Epithelial cell of proximal tubule (primary cell): ENCODE results near the gene SLC10A7. TPM values are rescaled to one million over a fixed set of nuclear protein-coding genes. Genes with fewer than 3 reads are reported as not detected.
"Not testable (repeated sequence)": the region's sequence is repeated elsewhere in the genome, so short reads cannot be mapped to it uniquely, and the experiment has no call there.

ENCODE experiments used
- DNase-seq: peaks from one replicate; pipeline ENCODE4 v3.0.0-alpha.2; 2011; ENCODE audit warnings: low read depth
- H3K4me3 ChIP-seq: 2 replicates; pipeline ENCODE4 v1.5.1; 2011; ENCODE audit warnings: low read depth, mild to moderate bottlenecking, low read length
- CTCF ChIP-seq: conservative IDR thresholded peaks from 2 replicates; pipeline ENCODE4 v1.5.1; 2012; ENCODE audit warnings: low read depth, mild to moderate bottlenecking, low read length
- total RNA-seq: library from RNA; depleted of rRNA; stranded (reverse); fragments of >200 nt; gene quantifications from 2 replicates; pipeline ENCODE4 v1.2.3, GENCODE V29; 2015

Gene SLC10A7
- total RNA-seq, 1 donor from 2014 or later: 3.8 TPM

GRCh38 chr4:146379744-146380143, 142.0 kb downstream of the SLC10A7 start:
- no peak for TF ChIP-seq CTCF
- DNase-seq: no peak
- H3K4me3 ChIP-seq: no peak overlapping the region

- no peak for TF ChIP-seq CTCF
- no peak for DNase-seq
- no peak overlapping the region for H3K4me3 ChIP-seq
Measured at GRCh38 chr4:146371812-146372211, 149.9 kb downstream of the SLC10A7 start.

- DNase-seq: no peak
- no peak for TF ChIP-seq CTCF
- H3K4me3 ChIP-seq: no peak overlapping the region
Measured at GRCh38 chr4:146370841-146371240, 150.9 kb downstream of the SLC10A7 start.

- H3K4me3 ChIP-seq: no peak overlapping the region
- DNase-seq: no peak
- TF ChIP-seq CTCF: no peak
Measured at GRCh38 chr4:146369446-146369845, 152.3 kb downstream of the SLC10A7 start.

- H3K4me3 ChIP-seq: no peak overlapping the region
- DNase-seq: no peak
- TF ChIP-seq CTCF: no peak
Measured at GRCh38 chr4:146368209-146368608, 153.5 kb downstream of the SLC10A7 start.

GRCh38 chr4:146367347-146367746, 154.4 kb downstream of the SLC10A7 start:
- no peak overlapping the region for H3K4me3 ChIP-seq
- no peak for DNase-seq
- no peak for TF ChIP-seq CTCF

- TF ChIP-seq CTCF: no peak
- no peak overlapping the region for H3K4me3 ChIP-seq
Measured at GRCh38 chr4:146359771-146360170, 162.0 kb downstream of the SLC10A7 start.

GRCh38 chr4:146350114-146350513, 171.6 kb downstream of the SLC10A7 start:
- H3K4me3 ChIP-seq: peak overlapping the region; percentile 31
- DNase-seq: not testable (repeated sequence)

More at GRCh38 chr4:146359771-146360170, 162.0 kb downstream of the SLC10A7 start:
- DNase-seq: no peak
